HCT116 (cell line): Measurements from ENCODE around the gene DCHS2. TPM values are rescaled to one million over a fixed set of nuclear protein-coding genes. Genes with fewer than 3 reads are reported as not detected.

ENCODE experiments used
- ATAC-seq: fragments of 200-7000 bp; cut with Tn5 transposase; 2 replicates; pipeline ENCODE4 v1.9.1; 2020; ENCODE audit warnings: mild to moderate bottlenecking, moderate library complexity
- BruUV-seq: library from RNA; stranded (reverse); fragments of 400-500 nt; replicated peaks from 2 replicates; lab custom pipeline; 2021; lab: Mats Ljungman, UMichigan
- CTCF ChIA-PET: fragments of 300-600 bp; sonication (Branson Sonifier 250); formaldehyde crosslinking; loops from one replicate; lab custom pipeline; 2021; ENCODE audit warnings: antibody characterized with exemption; lab: Charles Lee
- POLR2A ChIA-PET: fragments of 300-600, 350-600 bp; sonication (Branson Sonifier 250); formaldehyde crosslinking; loops from one replicate; lab custom pipeline; 2021; ENCODE audit warnings: antibody characterized with exemption; lab: Charles Lee
- RAD21 ChIA-PET, 2 experiments: fragments of 300-600 bp; sonication (Branson Sonifier 250); formaldehyde crosslinking; loops; one replicate each; lab custom pipeline; 2023; ENCODE audit warnings: low total read pairs in 2 of 2; ENCODE audit not compliant: uncharacterized antibody in 2 of 2, unreplicated experiment in 2 of 2, low non-redundant PET in 1 of 2; lab: Charles Lee
- DNase-seq: peaks from one replicate; pipeline ENCODE4 v3.0.0-alpha.2; 2010; ENCODE audit warnings: low read depth, low spot score
- H2AFZ ChIP-seq: fragments of 200-600 bp; shearing (Covaris generic), sonication (generic); 2 replicates; pipeline ENCODE4 v1.6.1; 2017; ENCODE audit warnings: low read depth, mixed run types, mixed read lengths, antibody characterized with exemption, low read length; ENCODE audit not compliant: poor library complexity, severe bottlenecking
- H3K27ac ChIP-seq: 2 replicates; pipeline ENCODE4 v1.5.1; 2012; ENCODE audit warnings: low read depth, low read length
- H3K27me3 ChIP-seq: fragments of 200-600 bp; sonication (generic); 2 replicates; pipeline ENCODE4 v1.6.1; 2016; ENCODE audit warnings: mixed run types, low read length, mixed read lengths; ENCODE audit not compliant: insufficient read depth
- H3K36me3 ChIP-seq, 2 experiments: fragments of 200-500 bp in 1 of 2; fragments of 200-600 bp in 1 of 2; sonication (Bioruptor generic) in 1 of 2; sonication (generic) in 1 of 2; 2 replicates each; pipeline versions ENCODE4 v1.5.1 to v1.6.1; 2014 to 2016; ENCODE audit warnings: low read length in 2 of 2, inconsistent platforms in 1 of 2, mixed read lengths in 1 of 2, mixed run types in 1 of 2; ENCODE audit not compliant: insufficient read depth in 2 of 2, control insufficient read depth in 1 of 2
- H3K4me1 ChIP-seq, 2 experiments: fragments of 200-600 bp in 1 of 2; sonication (generic) in 1 of 2; 2 replicates each; pipeline versions ENCODE4 v1.5.1 to v1.6.1; 2012 to 2017; ENCODE audit warnings: low read length in 2 of 2, inconsistent platforms in 1 of 2, mild to moderate bottlenecking in 1 of 2, mixed read lengths in 1 of 2, mixed run types in 1 of 2, moderate library complexity in 1 of 2; ENCODE audit not compliant: insufficient read depth in 2 of 2, control insufficient read depth in 1 of 2
- H3K4me2 ChIP-seq: fragments of 200-600 bp; sonication (generic); 2 replicates; pipeline ENCODE4 v1.6.1; 2017; ENCODE audit warnings: mixed run types, low read length, mixed read lengths
- H3K4me3 ChIP-seq, 2 experiments: fragments of 200-600 bp in 1 of 2; sonication (generic) in 1 of 2; replicated peaks in 1 of 2; 2 replicates each; pipeline ENCODE4 v1.5.1; 2011 to 2016; ENCODE audit warnings: low read length in 2 of 2, control low read depth in 1 of 2, low read depth in 1 of 2, mild to moderate bottlenecking in 1 of 2, mixed read lengths in 1 of 2, mixed run types in 1 of 2
- H3K79me2 ChIP-seq: fragments of 200-600 bp; sonication (generic); 2 replicates; pipeline ENCODE4 v1.6.1; 2017; ENCODE audit warnings: mild to moderate bottlenecking, mixed run types, low read length, moderate library complexity, mixed read lengths; ENCODE audit not compliant: insufficient read depth
- H3K9ac ChIP-seq: fragments of 200-600 bp; sonication (generic); 2 replicates; pipeline ENCODE4 v1.6.1; 2016; ENCODE audit warnings: low read length, mixed read lengths
- H3K9me2 ChIP-seq: fragments of 200-600 bp; sonication (generic), shearing (Covaris generic); 2 replicates; pipeline ENCODE4 v1.6.1; 2017; ENCODE audit warnings: mixed run types, mild to moderate bottlenecking, moderate library complexity; ENCODE audit not compliant: insufficient read depth
- H3K9me3 ChIP-seq, 2 experiments: fragments of 200-500 bp in 1 of 2; fragments of 200-600 bp in 1 of 2; sonication (Bioruptor generic) in 1 of 2; sonication (generic) in 1 of 2; 2 replicates each; pipeline ENCODE4 v1.6.1; 2014 to 2017; ENCODE audit warnings: low read length in 2 of 2, mixed read lengths in 2 of 2, inconsistent platforms in 1 of 2, low read depth in 1 of 2, mild to moderate bottlenecking in 1 of 2, mixed run types in 1 of 2, moderate library complexity in 1 of 2; ENCODE audit not compliant: control insufficient read depth in 1 of 2, insufficient read depth in 1 of 2
- H4K20me1 ChIP-seq: fragments of 200-600 bp; sonication (generic), shearing (Covaris generic); 2 replicates; pipeline ENCODE4 v1.6.1; 2017; ENCODE audit warnings: mixed run types, mild to moderate bottlenecking, moderate library complexity; ENCODE audit not compliant: insufficient read depth
- ATF3 ChIP-seq: IDR thresholded peaks from 2 replicates; pipeline ENCODE4 v1.6.1; 2012
- CTCF ChIP-seq, 3 experiments: fragments of 200-600 bp in 1 of 3; sonication (generic) in 1 of 3; IDR thresholded peaks in 2 of 3; conservative IDR thresholded peaks in 1 of 3; 2 replicates each; pipeline ENCODE4 v1.5.1; 2012 to 2017; ENCODE audit warnings: low read depth in 2 of 3, low read length in 2 of 3, antibody characterized with exemption in 1 of 3, borderline replicate concordance in 1 of 3, control low read depth in 1 of 3, mild to moderate bottlenecking in 1 of 3, mixed read lengths in 1 of 3, mixed run types in 1 of 3, moderate library complexity in 1 of 3; ENCODE audit not compliant: insufficient read depth in 1 of 3
- ELF1 ChIP-seq: IDR thresholded peaks from 2 replicates; pipeline ENCODE4 v1.6.1; 2012; ENCODE audit warnings: low read depth, borderline replicate concordance
- EZH2 ChIP-seq: fragments of 200-600 bp; sonication (generic); IDR thresholded peaks from 2 replicates; pipeline ENCODE4 v1.6.1; 2017; ENCODE audit warnings: antibody characterized with exemption, mixed run types
- FOSL1 ChIP-seq: IDR thresholded peaks from 2 replicates; pipeline ENCODE4 v1.6.1; 2012; ENCODE audit warnings: low read depth
- SIN3A ChIP-seq: IDR thresholded peaks from 2 replicates; pipeline ENCODE4 v1.6.1; 2012; ENCODE audit warnings: low read depth
- SP1 ChIP-seq: IDR thresholded peaks from 2 replicates; pipeline ENCODE4 v1.6.1; 2012; ENCODE audit warnings: low read depth
- SRF ChIP-seq: IDR thresholded peaks from 2 replicates; pipeline ENCODE4 v1.6.1; 2012; ENCODE audit warnings: low read depth
- TCF7L2 ChIP-seq: IDR thresholded peaks from 2 replicates; pipeline ENCODE4 v1.7.0; 2011; ENCODE audit warnings: borderline replicate concordance, inconsistent platforms; ENCODE audit not compliant: insufficient read depth, insufficient read length; ENCODE audit errors: extremely low read depth
- YY1 ChIP-seq: IDR thresholded peaks from 2 replicates; pipeline ENCODE4 v1.6.1; 2011; ENCODE audit warnings: low read length, low read depth, moderate library complexity, mild to moderate bottlenecking; ENCODE audit not compliant: insufficient replicate concordance; ENCODE audit errors: extremely low read depth
- ZNF274 ChIP-seq: fragments of 200-500 bp; sonication (Bioruptor generic); IDR thresholded peaks from 2 replicates; pipeline ENCODE4 v1.6.1; 2014; ENCODE audit warnings: mild to moderate bottlenecking, low read depth, low read length, inconsistent platforms
- intact Hi-C: fragments of 100-400 bp; cut with micrococcal nuclease; formaldehyde crosslinking; loops from 2 replicates; pipeline ENCODE4 v1.10.0; 2022
- total RNA-seq: library from RNA; stranded (reverse); gene quantifications from one replicate; pipeline ENCODE4 v1.2.1, GENCODE V29; 2021; ENCODE audit not compliant: unreplicated experiment
- TF ChIP-seq, protein P1 (sequence below): IDR thresholded peaks from 2 replicates; pipeline ENCODE4 v1.6.1; 2012; ENCODE audit warnings: low read depth
- TF ChIP-seq, protein P2 (sequence below): IDR thresholded peaks from 2 replicates; pipeline ENCODE4 v1.6.1; 2012

Gene DCHS2
- total RNA-seq, 1 experiment from 2014 or later = 0.05 TPM

DNA sequence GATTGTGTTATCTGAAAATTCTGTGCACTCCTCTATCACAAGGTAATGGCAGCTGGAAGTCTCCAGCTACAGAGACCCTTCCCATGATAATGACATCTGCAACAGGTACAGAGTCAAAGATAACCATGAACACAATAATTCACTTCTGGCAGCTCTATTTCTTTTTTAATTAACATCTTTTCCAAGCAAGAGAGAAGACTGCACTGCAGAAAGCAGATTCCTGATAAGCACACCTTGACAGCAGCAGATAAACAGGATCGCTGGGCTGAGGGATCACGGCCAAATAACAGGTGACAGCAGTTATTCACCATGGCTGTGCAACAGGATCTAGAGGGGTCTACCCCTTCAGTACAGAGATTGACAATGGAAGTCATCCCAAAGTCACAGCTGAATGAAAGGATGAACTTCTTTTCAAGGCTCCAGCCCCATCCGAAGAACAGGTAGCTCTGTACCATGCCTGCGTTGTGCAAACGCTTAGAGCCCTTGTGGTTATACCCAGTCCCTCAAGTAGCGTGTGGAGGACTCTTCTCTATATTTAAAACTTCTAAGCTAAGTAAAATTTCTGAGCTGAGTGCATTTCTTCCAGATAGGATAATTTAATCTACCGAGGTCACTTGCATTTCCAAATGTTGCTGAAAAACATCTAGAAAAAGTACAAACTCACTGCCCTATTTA lies 66.7 kb downstream of the DCHS2 start:
- no peak for DNase-seq
- no peak overlapping the region for H3K4me2 ChIP-seq
- ATAC-seq = no peak
- H4K20me1 ChIP-seq = no peaks in the 10 kb centered on the region
- no peak overlapping the region for H3K27ac ChIP-seq
- ChIA-PET POLR2A (no interaction called here), CTCF (no interaction called here), RAD21 (no interaction called here)
- H3K9me3 ChIP-seq = no peaks in the 10 kb centered on the region
- H2AFZ ChIP-seq = no peak overlapping the region
- no peaks in the 10 kb centered on the region for H3K79me2 ChIP-seq
- no TSS peak for BruUV-seq
- TF ChIP-seq ZNF274 = no peak
- TF ChIP-seq ELF1 = no peak
- TF ChIP-seq EZH2 = no peak
- TF ChIP-seq YY1 = no peak
- H3K4me1 ChIP-seq = no peaks in the 10 kb centered on the region
- no peak overlapping the region for H3K9ac ChIP-seq
- no peaks in the 10 kb centered on the region for H3K36me3 ChIP-seq
- H3K27me3 ChIP-seq = no peaks in the 10 kb centered on the region
- no peak overlapping the region for H3K4me3 ChIP-seq
- no peaks in the 10 kb centered on the region for H3K9me2 ChIP-seq
- intact Hi-C loops = no loop called here

DNA sequence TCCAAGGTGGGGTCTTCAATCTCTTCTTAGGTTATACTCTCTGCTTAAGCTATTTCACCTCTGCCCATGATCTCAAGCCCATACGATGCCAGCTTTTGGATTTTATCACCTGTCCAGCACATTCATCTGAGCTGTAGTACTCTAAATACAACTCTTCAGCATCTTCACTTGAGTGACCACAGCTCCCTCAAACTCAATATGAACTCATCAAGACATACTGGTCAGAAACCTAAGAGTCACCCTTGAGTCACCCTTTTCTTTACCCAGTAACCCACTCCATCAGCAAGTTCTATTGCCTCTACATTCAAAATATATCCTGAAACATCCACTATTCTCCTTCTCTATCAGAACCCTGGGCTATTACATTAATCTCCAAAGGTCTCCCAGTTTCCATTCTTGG lies 69.4 kb downstream of the DCHS2 start:
- Histone ChIP-seq H3K4me3 (no peak overlapping the region), H3K27ac (no peak overlapping the region), H3K79me2 (no peaks in the 10 kb centered on the region), H3K27me3 (no peaks in the 10 kb centered on the region), H3K4me1 (no peaks in the 10 kb centered on the region), H4K20me1 (no peaks in the 10 kb centered on the region), H3K9ac (no peak overlapping the region), H3K9me2 (no peaks in the 10 kb centered on the region), H3K9me3 (no peaks in the 10 kb centered on the region), H3K36me3 (no peaks in the 10 kb centered on the region), H3K4me2 (no peak overlapping the region), H2AFZ (no peak overlapping the region)
- no peak for DNase-seq
- CTCF ChIA-PET = no interaction called here
- POLR2A ChIA-PET = no interaction called here
- RAD21 ChIA-PET = no interaction called here
- intact Hi-C loops = no loop called here
- ATAC-seq = no peak
- no TSS peak for BruUV-seq
- no peak for TF ChIP-seq ATF3
- TF ChIP-seq FOSL1 = no peak
- TF ChIP-seq SIN3A = no peak
- TF ChIP-seq TCF7L2 = no peak
- TF ChIP-seq YY1 = no peak
- TF ChIP-seq, protein P1, sequence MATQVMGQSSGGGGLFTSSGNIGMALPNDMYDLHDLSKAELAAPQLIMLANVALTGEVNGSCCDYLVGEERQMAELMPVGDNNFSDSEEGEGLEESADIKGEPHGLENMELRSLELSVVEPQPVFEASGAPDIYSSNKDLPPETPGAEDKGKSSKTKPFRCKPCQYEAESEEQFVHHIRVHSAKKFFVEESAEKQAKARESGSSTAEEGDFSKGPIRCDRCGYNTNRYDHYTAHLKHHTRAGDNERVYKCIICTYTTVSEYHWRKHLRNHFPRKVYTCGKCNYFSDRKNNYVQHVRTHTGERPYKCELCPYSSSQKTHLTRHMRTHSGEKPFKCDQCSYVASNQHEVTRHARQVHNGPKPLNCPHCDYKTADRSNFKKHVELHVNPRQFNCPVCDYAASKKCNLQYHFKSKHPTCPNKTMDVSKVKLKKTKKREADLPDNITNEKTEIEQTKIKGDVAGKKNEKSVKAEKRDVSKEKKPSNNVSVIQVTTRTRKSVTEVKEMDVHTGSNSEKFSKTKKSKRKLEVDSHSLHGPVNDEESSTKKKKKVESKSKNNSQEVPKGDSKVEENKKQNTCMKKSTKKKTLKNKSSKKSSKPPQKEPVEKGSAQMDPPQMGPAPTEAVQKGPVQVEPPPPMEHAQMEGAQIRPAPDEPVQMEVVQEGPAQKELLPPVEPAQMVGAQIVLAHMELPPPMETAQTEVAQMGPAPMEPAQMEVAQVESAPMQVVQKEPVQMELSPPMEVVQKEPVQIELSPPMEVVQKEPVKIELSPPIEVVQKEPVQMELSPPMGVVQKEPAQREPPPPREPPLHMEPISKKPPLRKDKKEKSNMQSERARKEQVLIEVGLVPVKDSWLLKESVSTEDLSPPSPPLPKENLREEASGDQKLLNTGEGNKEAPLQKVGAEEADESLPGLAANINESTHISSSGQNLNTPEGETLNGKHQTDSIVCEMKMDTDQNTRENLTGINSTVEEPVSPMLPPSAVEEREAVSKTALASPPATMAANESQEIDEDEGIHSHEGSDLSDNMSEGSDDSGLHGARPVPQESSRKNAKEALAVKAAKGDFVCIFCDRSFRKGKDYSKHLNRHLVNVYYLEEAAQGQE = no peak
- TF ChIP-seq CTCF (IDR thresholded peaks at IDR 0.05 in 2 of 3, conservative IDR thresholded peaks at IDR 0.05 in 1 of 3; ENCODE audit: borderline replicate concordance in 1 of 3, insufficient read depth in 1 of 3, low read depth in 2 of 3, low read length in 2 of 3) = no peak
- TF ChIP-seq ELF1 = no peak
- TF ChIP-seq SRF = no peak
- TF ChIP-seq, protein P2, sequence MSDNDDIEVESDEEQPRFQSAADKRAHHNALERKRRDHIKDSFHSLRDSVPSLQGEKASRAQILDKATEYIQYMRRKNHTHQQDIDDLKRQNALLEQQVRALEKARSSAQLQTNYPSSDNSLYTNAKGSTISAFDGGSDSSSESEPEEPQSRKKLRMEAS = no peak
- no peak for TF ChIP-seq SP1
